Neuron (in vitro differentiated cells): ENCODE results near the gene FKBP6.

ENCODE experiments used
- H2AFZ ChIP-seq: one replicate; pipeline ENCODE4 v1.6.1; 2013; ENCODE audit warnings: low read depth, mild to moderate bottlenecking, inconsistent platforms, low read length, moderate library complexity
- H3K27me3 ChIP-seq: one replicate; pipeline ENCODE4 v1.6.1; 2013; ENCODE audit warnings: low read length; ENCODE audit not compliant: insufficient read depth
- H3K36me3 ChIP-seq: one replicate; pipeline ENCODE4 v1.6.1; 2013; ENCODE audit warnings: low read length; ENCODE audit not compliant: insufficient read depth
- H3K4me1 ChIP-seq: one replicate; pipeline ENCODE4 v1.6.1; 2013; ENCODE audit warnings: low read length; ENCODE audit not compliant: insufficient read depth
- H3K4me3 ChIP-seq: 2 replicates; pipeline ENCODE4 v1.5.1; 2013; ENCODE audit warnings: mild to moderate bottlenecking, low read length, moderate library complexity
- H3K9me3 ChIP-seq: one replicate; pipeline ENCODE4 v1.6.1; 2013; ENCODE audit warnings: low read length

Gene FKBP6

GRCh38 chr7:73330772-73331171 is 2.8 kb downstream of the FKBP6 start:
- no peak overlapping the region for H3K4me3 ChIP-seq
- H3K9me3 ChIP-seq = no peaks in the 10 kb centered on the region

DNA sequence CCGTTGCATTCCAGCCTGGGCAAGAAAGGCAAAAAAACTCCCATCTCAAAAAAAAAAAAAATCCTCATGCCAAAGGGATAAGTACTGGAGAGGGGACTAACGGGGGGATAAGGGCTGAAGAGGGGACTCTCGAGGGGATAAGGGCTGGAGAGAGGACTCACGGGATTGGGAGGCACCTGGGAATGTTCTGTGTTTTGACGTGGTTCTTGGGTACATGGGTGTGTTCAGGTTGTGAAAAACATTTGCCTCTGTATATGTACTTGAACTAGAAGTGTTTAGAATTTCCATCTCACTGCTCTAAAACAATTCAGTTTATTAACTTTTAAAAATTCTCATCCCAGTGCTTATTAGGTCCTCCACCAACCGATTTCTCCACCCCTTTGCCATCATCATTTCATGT is 4.5 kb downstream of the FKBP6 start:
- H3K27me3 ChIP-seq = no peaks in the 10 kb centered on the region
- H3K4me1 ChIP-seq = no peaks in the 10 kb centered on the region
- H3K9me3 ChIP-seq = no peaks in the 10 kb centered on the region
- no peaks in the 10 kb centered on the region for H3K36me3 ChIP-seq
- H3K4me3 ChIP-seq = no peak overlapping the region
- H2AFZ ChIP-seq = no peak overlapping the region

More at GRCh38 chr7:73330772-73331171, 2.8 kb downstream of the FKBP6 start:
- no peaks in the 10 kb centered on the region for H3K4me1 ChIP-seq
- H3K27me3 ChIP-seq = no peaks in the 10 kb centered on the region
- H2AFZ ChIP-seq = no peak overlapping the region
- H3K36me3 ChIP-seq = no peaks in the 10 kb centered on the region

- Histone ChIP-seq H3K27me3 (no peaks in the 10 kb centered on the region), H3K9me3 (no peaks in the 10 kb centered on the region), H2AFZ (no peak overlapping the region), H3K36me3 (no peaks in the 10 kb centered on the region), H3K4me3 (no peak overlapping the region), H3K4me1 (peaks cover 4% of the 10 kb centered on the region)
Measured at GRCh38 chr7:73338321-73338720, 10.4 kb downstream of the FKBP6 start.

DNA sequence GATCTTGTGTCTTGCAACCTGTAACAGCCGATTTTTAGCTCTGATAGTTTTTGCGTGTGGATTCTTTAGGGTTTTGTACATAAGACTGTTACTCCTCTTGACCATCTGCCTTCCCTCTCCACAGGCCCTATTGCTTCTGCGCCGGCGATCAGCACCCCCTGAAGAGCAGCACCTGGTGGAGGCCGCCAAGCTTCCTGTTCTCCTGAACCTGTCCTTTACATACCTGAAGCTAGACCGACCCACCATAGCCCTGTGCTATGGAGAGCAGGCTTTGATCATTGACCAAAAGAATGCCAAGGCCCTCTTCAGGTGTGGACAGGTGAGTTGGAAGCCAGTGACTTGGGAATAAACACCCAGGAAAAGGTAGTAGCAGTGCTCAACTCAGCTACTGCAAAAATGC is 12.6 kb downstream of the FKBP6 start:
- Histone ChIP-seq H3K27me3 (no peaks in the 10 kb centered on the region), H2AFZ (no peak overlapping the region), H3K9me3 (no peaks in the 10 kb centered on the region), H3K4me1 (peaks cover 4% of the 10 kb centered on the region), H3K4me3 (no peak overlapping the region), H3K36me3 (no peaks in the 10 kb centered on the region)

- Histone ChIP-seq H3K9me3 (no peaks in the 10 kb centered on the region), H3K4me3 (no peak overlapping the region)
Measured at GRCh38 chr7:73341877-73342276, 13.9 kb downstream of the FKBP6 start.

DNA sequence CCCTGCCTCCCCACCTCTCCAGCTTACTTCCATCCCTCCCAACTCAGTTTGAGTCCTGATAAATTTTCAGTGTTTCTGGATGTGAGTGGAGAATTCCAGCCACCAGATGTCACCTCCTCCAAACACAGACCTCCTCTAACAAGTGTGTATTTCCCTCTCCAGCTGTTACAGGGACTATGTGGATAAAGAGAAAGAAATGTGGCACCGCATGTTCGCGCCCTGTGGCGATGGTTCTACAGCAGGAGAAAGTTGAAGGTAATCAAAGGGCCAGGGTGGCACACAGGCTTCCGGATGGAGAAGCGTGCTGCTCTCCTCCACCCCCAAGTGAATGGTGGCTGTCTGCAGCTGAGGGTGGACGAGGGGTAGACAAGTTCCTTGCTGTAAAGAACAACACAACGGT is 14.7 kb downstream of the FKBP6 start:
- Histone ChIP-seq H3K4me3 (no peak overlapping the region), H3K9me3 (no peaks in the 10 kb centered on the region), H3K36me3 (no peaks in the 10 kb centered on the region), H2AFZ (peak overlapping the region; percentile 22), H3K4me1 (peaks cover 4% of the 10 kb centered on the region), H3K27me3 (no peaks in the 10 kb centered on the region)

More at GRCh38 chr7:73341877-73342276, 13.9 kb downstream of the FKBP6 start:
- H3K36me3 ChIP-seq = no peaks in the 10 kb centered on the region
- no peaks in the 10 kb centered on the region for H3K27me3 ChIP-seq
- H3K4me1 ChIP-seq = peaks cover 4% of the 10 kb centered on the region
- peak overlapping the region; percentile 22 for H2AFZ ChIP-seq

- no peak overlapping the region for H2AFZ ChIP-seq
- no peaks in the 10 kb centered on the region for H3K27me3 ChIP-seq
- no peaks in the 10 kb centered on the region for H3K36me3 ChIP-seq
- H3K4me3 ChIP-seq = no peak overlapping the region
- peaks cover 4% of the 10 kb centered on the region for H3K4me1 ChIP-seq
- H3K9me3 ChIP-seq = no peaks in the 10 kb centered on the region
Measured at GRCh38 chr7:73343671-73344380, 15.9 kb downstream of the FKBP6 start.

DNA sequence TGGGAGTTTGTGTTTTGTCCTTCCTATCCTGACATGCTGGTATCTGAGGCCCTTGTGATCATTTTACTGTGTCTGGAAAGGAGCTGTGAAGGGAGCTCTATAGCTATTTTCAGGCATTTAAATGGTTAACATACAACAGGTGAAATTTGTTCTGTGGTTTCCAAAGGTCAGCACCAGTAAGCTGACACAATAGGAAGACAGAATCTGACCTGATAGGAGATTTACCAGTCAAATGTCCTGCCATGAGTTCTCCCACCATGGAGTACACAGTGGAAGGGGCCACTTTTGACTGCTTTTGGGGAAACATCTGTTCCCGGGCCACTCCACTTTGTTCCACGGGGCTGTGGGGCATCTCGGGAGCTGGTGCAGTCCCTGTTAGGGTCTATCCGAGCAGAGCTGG is 17.6 kb downstream of the FKBP6 start:
- Histone ChIP-seq H3K27me3 (no peaks in the 10 kb centered on the region), H3K4me3 (no peak overlapping the region), H3K36me3 (no peaks in the 10 kb centered on the region), H2AFZ (no peak overlapping the region), H3K9me3 (no peaks in the 10 kb centered on the region), H3K4me1 (peaks cover 11% of the 10 kb centered on the region)

- H3K9me3 ChIP-seq = no peaks in the 10 kb centered on the region
- H3K27me3 ChIP-seq = no peaks in the 10 kb centered on the region
- H2AFZ ChIP-seq = no peak overlapping the region
- no peak overlapping the region for H3K4me3 ChIP-seq
- no peaks in the 10 kb centered on the region for H3K36me3 ChIP-seq
- H3K4me1 ChIP-seq = peaks cover 11% of the 10 kb centered on the region
Measured at GRCh38 chr7:73345951-73346350, 18.0 kb downstream of the FKBP6 start.

GRCh38 chr7:73349763-73350162 is 21.8 kb downstream of the FKBP6 start:
- H3K4me1 ChIP-seq = peaks cover 8% of the 10 kb centered on the region
- peaks cover 6% of the 10 kb centered on the region for H3K9me3 ChIP-seq
- no peak overlapping the region for H2AFZ ChIP-seq
- H3K36me3 ChIP-seq = no peaks in the 10 kb centered on the region
- H3K27me3 ChIP-seq = no peaks in the 10 kb centered on the region
- H3K4me3 ChIP-seq = no peak overlapping the region

DNA sequence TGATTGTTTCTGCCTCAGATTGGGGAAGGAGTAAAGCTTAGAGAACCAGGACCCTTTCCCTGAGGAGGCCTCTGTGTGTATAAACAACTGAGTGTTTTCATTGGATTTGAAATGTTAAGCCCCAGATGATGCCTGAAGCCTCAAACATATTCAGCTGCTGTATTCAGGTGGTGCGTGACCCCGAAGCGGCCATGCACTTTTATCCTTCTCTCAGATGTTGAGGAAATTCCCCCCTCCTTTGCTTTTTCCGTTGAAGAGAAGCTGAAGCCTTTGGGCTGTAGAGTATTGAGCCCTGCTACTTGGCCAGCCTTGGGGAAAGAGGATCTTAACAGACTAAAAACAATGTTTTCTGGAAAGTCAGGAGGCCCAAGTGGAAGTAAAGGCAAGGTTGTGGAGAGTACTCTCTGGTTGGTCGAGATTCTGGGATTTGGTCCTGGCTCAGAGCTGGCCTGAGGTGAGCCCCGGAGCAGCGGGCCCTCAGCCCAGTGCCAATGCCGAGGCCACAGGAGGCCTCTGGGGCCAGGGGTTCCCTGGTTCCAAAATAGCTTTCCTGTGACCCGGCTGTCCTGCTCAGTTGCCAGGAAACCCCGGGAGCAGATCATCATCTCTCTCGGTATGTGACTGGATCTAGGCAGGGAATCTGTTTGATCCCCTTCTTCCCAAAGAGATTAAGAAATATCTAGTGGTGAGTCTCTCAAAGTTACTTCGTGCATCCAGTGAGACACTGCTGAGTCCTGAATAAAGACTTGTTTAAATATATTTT is 22.5 kb downstream of the FKBP6 start:
- peaks cover 6% of the 10 kb centered on the region for H3K9me3 ChIP-seq
- H3K27me3 ChIP-seq = no peaks in the 10 kb centered on the region
- no peaks in the 10 kb centered on the region for H3K36me3 ChIP-seq
- no peak overlapping the region for H3K4me3 ChIP-seq
- H2AFZ ChIP-seq = no peak overlapping the region
- peaks cover 8% of the 10 kb centered on the region for H3K4me1 ChIP-seq

DNA sequence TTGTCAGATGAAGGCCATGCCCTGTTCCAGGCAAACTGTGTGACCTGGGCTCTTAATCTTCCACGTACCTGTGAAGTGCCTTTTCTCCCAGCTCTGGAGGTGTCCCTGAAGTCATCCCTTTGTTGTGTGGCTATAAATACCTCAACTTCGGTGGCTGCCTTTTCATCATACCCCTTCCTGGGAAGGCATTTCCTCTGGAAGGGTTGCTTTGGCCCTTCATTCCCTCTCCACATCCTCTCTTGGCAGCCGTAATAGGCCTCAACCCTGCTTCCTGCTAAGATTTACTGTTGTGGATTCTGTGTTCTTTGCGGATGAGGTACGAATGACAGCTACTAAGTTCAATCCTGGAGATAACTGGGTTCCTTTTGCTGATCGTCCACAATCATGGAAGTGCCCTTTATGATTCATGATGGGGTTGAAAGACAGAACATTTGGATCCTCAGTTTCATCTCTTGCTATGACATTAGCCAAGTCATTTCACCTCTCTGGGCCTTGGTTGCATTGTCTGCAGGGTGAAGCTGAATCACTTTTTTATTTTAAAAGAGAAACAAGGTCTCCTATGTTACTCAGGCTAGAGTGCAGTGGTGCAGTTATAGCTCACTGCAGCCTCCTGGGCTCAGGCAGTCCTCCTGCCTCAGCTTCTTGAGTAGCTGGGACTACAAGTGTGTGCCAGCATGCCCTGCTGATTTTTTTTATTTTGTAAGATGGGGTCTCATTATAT is 23.6 kb downstream of the FKBP6 start:
- H2AFZ ChIP-seq = no peak overlapping the region
- peaks cover 6% of the 10 kb centered on the region for H3K9me3 ChIP-seq
- H3K4me3 ChIP-seq = no peak overlapping the region
- peaks cover 8% of the 10 kb centered on the region for H3K4me1 ChIP-seq
- no peaks in the 10 kb centered on the region for H3K36me3 ChIP-seq
- H3K27me3 ChIP-seq = no peaks in the 10 kb centered on the region

- Histone ChIP-seq H3K36me3 (no peaks in the 10 kb centered on the region), H3K9me3 (peaks cover 6% of the 10 kb centered on the region), H3K27me3 (no peaks in the 10 kb centered on the region), H3K4me1 (peaks cover 8% of the 10 kb centered on the region), H3K4me3 (no peak overlapping the region), H2AFZ (no peak overlapping the region)
Measured at GRCh38 chr7:73352784-73353183, 24.8 kb downstream of the FKBP6 start.
